Peyer's patch (tissue), 4 donors: ENCODE results near the gene ATP6V1G2.

Experiments used
- CTCF ChIP-seq, 6 experiments: fragments of 450-650 bp in 4 of 6; fragments of 200-600 bp in 2 of 6; sonication (generic) in 1 of 6; IDR thresholded peaks; one replicate each; pipeline ENCODE4 v1.5.1; 2017 to 2019; ENCODE audit warnings: antibody characterized with exemption in 6 of 6, mild to moderate bottlenecking in 3 of 6, moderate library complexity in 1 of 6
- POLR2A ChIP-seq, 2 donors: fragments of 450-650 bp; IDR thresholded peaks; one replicate each; pipeline ENCODE4 v1.5.1; 2017; ENCODE audit warnings: antibody characterized with exemption in 2 of 2, mild to moderate bottlenecking in 2 of 2, moderate library complexity in 2 of 2

DNA sequence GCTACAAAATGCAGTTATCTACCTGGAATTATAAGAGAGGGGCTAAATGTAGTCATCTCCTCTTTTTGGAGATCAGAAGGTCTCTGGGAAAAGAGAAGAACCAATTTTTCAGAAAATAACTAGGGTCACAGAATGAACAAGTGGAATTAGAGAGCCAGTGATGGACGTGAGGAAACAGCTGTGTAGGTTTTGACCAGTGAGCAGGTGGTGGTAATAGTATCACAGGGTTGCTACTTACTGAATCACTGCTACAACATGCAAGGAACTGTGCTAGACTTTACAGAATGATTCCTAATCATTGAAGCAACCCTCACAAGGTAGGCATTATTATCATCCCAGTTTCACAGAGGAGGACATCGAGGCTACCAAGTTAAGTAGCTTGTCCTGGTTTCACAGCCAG lies 1.7 kb downstream of the ATP6V1G2 start:
- no peak for TF ChIP-seq CTCF (IDR thresholded peaks at IDR 0.05)
- TF ChIP-seq POLR2A (IDR thresholded peaks at IDR 0.05): no peak
